Measurements from ENCODE around the gene GANAB. TPM values are rescaled to one million over a fixed set of nuclear protein-coding genes. Genes with fewer than 3 reads are reported as not detected.

Gene GANAB
- polyA plus RNA-seq, 3 donors: 61.7 to 122 (median 86.9) TPM

DNA sequence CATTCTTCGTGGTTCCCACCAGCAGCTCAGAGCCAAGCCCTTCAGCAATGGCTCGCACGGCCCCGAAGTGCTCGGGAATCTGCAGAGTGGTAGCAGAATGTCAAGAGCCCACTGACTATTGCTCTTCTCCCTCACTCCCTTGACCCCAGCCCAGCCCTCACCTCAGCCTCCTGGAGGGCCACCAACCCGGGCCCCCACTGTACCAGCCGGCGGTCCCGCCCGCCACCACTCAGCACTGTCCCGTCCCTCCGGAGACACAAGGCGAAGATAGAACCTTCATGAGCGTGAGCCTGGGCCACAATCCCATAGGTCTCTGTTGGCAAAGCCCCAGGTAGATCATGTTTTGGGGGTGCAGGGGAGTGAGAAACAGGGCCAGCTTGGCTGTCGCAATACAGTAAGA, 40.5 kb downstream of the GANAB start:
- H3K27ac ChIP-seq (ENCODE audit: low read depth, low read length): no peak overlapping the region
- 95 to 97% (median 96%) methylated on average over 15 of the region's 15 CpGs for WGBS, 3 donors

GRCh38 chr11:62605467-62605866, 40.9 kb downstream of the GANAB start:
- H3K27ac ChIP-seq (ENCODE audit: low read depth, low read length): no peak overlapping the region
- WGBS, 3 donors: 79 to 92% (median 87%) methylated on average over 3 to 6 of the region's 6 CpGs

DNA sequence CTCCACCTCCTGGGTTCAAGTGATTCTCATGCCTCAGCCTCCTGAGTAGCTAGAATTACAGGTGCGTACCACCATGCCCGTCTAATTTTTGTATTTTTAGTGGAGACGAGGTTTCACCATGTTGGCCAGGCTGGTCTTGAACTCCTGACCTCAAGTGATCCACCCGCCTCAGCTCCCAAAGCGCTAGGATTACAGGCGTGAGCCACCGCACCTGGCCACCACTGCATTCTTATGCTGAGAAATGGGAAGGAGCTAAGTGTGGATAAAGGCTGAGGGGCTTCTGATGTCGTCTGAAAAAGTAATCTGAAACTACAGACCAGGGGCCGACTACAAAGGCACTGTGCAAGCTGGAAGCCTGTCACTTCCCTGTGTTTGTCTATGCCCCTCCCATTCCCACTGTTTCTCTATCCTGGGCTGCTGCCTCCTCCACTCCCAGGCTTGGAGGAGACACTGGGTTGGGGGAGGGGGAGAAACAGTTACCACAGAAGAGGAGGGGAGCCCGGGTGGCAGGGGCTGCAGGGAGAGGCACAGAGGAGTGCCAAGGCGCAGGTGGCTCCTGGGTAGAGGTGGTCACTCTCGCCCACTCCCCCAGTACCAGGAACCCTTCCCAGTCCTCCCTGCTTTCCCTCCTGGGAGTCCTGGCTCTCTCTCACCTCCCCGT, 41.8 kb downstream of the GANAB start:
- H3K27ac ChIP-seq (ENCODE audit: low read depth, low read length): no peak overlapping the region
- WGBS, 3 donors: 81 to 86% (median 86%) methylated on average over 13 of the region's 13 CpGs

GRCh38 chr11:62603776-62604299, 42.6 kb downstream of the GANAB start:
- WGBS, 3 donors: 90 to 94% (median 93%) methylated on average over 8 of the region's 8 CpGs
- H3K27ac ChIP-seq (ENCODE audit: low read depth, low read length): no peak overlapping the region

GRCh38 chr11:62603072-62603408, 43.4 kb downstream of the GANAB start:
- WGBS, 3 donors: 60 to 71% (median 63%) methylated on average over 13 of the region's 13 CpGs
- H3K27ac ChIP-seq (ENCODE audit: low read depth, low read length): no peak overlapping the region

DNA sequence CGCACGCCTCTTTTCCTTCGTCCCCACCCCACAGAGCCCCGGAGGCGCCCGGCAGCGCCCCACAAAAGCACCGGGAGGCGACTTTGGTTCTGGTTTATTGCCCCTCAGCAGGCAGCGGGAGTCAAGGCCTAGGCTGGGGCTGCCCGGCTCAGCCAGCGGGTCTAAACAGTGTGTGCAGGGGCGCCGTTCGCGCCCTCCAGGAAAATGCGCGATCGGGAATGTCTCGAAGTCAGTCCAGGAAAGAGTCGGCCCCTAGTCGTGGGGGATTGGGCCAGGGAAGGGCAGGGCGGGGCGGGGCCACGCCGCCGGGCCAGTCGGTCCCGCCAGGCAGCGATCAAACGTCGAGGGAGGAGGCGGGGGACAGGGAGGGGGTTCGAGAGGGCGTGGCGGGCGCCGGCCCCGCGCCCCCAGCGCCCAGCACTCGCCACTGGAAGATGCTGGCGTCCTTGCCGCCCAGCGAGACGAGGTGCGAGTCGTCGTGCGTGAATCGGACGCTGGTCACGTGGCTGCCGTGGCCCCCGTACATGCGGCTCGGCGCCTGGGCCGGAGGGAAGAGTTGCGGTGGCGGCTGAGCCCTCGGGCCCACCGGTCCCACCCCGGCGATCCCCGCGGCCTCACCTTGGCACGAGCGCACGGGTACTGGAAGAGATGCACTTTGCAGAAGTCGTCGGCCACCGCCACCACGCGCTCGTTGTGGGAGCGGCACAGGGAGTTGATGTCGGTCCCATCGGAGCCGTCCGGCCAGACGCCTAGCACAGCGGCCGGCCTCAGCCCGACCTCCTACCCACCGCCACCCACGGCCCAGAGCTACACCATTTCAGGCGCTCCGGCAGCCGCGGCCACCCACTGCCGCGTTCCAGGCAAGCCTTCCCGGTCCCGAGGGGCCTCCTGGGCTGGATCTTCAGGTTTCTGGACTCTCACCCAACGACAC, 44.0 kb downstream of the GANAB start:
- H3K27ac ChIP-seq (ENCODE audit: low read depth, low read length): peak overlapping the region; percentile 17
- 9 to 30% (median 25%) methylated on average over 74 to 95 of the region's 96 CpGs for WGBS, 3 donors

DNA sequence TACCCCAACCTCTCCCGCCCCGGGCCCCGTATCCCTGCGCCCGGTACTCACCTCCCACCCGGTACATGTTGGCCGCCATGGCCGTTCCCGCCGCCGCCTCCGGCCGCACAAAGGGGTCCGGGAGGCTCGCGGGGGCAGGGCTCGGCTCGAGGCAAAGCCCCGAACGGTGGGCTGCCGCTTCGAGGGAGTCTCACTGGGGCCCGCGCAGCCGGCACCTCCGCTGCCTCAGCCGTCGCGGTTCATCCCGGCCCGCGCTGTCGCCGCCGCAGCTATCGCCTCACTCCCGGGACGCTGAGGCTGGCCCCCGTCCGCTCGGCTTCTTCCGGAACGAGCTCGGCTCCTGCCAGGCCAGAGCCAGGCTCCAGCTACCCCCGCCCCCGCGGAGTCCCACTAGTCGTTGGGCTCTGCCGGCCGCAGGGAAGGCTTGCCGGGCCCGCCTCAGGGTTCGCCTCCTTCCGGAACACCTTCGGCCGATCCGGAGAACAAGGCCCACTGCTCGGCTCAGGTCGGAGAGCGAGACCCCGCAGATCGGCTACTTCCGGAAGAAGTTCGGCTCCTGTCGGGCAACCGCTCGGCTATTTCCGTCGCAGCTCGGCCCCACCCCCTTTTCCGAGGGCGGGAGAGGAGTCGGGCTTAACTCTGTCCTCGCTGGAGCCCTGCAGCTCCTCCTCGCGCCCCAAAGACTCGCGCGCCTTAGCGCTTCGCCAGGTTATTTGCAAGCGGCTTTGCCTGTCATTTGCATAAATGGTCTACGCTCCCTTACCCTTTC, 44.9 kb downstream of the GANAB start, which contains the start of gene MTA2:
Gene MTA2 (minus strand): TSS at position 494 of the 769 bp plus-strand sequence. CDS start 415 bp downstream, at position 79.
- WGBS, 3 donors: 0 to 1% (median 1%) methylated on average over 77 to 83 of the region's 83 CpGs
- peak within 1 kb of the TSS; percentile 17 for H3K27ac ChIP-seq (ENCODE audit: low read depth, low read length)

- 0% methylated on average over 21 to 30 of the region's 30 CpGs for WGBS, 3 donors
- no peak overlapping the region for H3K27ac ChIP-seq (ENCODE audit: low read depth, low read length)
These were observed 45.4 kb downstream of the GANAB start for GRCh38 chr11:62601122-62601371.

DNA sequence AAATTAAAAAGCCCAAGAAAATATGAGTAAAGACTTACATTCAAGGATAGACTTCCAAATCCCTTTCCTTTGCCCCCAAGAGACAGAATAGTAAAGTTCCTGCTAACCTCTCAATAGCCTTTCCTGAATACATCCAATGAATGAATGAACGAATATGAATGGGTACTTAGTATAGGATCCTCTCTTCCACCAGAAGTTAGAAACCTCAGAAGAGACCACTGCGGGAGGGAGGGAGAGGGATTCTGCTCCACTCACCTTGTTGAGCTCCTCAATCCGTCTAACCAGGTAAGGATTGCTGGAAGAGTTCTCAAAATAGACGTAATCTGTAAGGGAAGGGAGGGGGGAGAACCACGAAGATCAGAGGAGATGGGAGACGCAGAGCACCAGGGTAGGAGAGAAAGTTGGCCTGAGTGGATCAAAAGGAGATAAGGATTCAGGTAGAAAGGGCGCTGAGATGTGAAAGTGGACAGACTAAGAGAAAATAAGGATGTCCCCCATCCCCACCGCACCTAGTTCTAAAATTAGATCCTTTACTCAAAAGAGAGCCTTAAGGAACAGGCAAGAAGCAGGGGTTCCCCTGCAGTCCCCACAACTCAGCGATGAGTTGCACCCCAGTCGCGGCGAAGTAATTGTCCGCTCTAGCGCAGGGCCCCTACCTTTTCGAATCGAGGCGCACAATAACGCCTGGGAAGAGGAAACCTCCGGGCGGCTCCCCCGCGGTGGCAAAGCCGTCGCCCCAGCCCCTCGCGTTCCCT, 45.9 kb downstream of the GANAB start:
- 0 to 2% (median 1%) methylated on average over 25 to 26 of the region's 26 CpGs for WGBS, 3 donors
- H3K27ac ChIP-seq (ENCODE audit: low read depth, low read length): no peak overlapping the region

- 40 to 52% (median 40%) methylated on average over 5 of the region's 5 CpGs for WGBS, 3 donors
- no peak overlapping the region for H3K27ac ChIP-seq (ENCODE audit: low read depth, low read length)
These were observed 46.5 kb downstream of the GANAB start for GRCh38 chr11:62599901-62600300.

DNA sequence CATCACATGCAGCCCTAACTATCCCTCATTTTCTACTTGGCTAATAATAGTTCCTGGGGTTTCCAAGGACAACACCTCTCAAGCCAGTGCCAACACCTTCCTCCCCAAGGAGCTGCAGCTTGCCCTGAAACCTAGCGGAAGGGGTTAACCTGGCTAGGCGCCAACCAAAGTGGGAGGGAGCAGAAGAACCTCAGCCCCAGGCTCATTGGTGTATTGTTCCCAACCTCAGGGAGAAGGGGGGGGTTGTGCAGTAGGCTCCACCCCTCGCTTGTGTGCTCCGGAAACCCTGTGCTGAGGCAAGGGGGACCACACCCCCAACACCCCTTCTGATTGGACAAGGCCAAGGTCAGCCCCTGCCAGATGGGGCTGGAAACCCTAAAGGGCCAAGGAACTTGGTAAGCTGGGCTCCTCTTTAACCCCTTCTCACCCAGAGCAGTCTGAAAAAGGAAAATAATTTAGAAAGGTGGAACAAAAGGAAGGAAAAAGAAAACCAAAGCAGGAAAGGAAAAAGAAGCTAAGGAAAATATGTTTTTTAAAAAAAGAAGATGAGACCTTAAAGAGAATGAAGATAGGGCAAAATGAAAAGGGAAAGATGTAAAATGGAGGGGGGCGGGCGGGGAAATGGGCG, 47.2 kb downstream of the GANAB start:
- H3K27ac ChIP-seq (ENCODE audit: low read depth, low read length): no peak overlapping the region
- WGBS, 3 donors: 29 to 43% (median 35%) methylated on average over 7 of the region's 7 CpGs

DNA sequence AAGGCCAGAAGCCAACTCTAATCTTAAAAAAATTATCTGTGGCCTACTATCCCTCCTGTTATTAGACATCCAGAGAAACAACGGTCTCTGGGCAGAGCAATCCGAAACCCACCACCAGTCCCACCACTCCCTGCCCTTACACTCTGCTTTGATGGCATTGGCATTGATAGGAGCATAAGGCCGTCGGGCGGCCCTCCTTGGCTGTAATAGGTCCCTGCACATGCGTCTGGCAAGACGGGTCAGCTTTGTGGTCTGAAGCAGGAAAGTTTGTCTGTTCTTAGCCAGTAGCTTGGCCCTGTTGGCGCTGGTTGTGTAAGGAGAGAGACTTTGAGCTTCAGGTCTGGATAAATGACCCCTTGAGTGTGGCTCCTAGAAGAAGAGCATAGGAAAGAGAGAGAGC, 51.3 kb downstream of the GANAB start:
- no peak overlapping the region for H3K27ac ChIP-seq (ENCODE audit: low read depth, low read length)
- 84 to 90% (median 89%) methylated on average over 8 of the region's 8 CpGs for WGBS, 3 donors

GRCh38 chr11:62593434-62594044, 52.9 kb downstream of the GANAB start:
- 52 to 57% (median 56%) methylated on average over 13 of the region's 13 CpGs for WGBS, 3 donors
- H3K27ac ChIP-seq (ENCODE audit: low read depth, low read length): no peak overlapping the region

DNA sequence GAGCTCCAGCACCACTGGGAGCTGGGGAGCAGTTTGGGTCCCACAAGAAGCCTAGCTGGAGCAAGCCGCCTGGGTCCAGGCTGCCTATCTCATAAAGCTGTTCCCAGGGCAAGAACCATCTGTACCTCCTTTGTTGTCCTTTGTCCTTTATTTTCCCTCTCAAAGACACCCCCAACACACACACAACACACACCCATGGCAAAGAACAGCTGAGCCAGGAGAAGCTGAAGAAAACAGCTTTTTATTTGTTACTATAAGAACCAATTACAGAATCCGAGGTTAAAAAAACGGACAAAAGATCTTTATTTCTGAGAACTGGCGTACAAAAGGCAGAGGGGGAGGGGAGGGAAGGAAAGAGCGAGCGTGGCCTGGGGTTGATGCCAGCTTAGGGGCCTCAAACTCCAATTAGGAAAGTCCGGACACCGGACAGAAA, 53.4 kb downstream of the GANAB start:
- H3K27ac ChIP-seq (ENCODE audit: low read depth, low read length): peak overlapping the region; percentile 2
- WGBS, 3 donors: 70 to 84% (median 76%) methylated on average over 8 of the region's 8 CpGs

DNA sequence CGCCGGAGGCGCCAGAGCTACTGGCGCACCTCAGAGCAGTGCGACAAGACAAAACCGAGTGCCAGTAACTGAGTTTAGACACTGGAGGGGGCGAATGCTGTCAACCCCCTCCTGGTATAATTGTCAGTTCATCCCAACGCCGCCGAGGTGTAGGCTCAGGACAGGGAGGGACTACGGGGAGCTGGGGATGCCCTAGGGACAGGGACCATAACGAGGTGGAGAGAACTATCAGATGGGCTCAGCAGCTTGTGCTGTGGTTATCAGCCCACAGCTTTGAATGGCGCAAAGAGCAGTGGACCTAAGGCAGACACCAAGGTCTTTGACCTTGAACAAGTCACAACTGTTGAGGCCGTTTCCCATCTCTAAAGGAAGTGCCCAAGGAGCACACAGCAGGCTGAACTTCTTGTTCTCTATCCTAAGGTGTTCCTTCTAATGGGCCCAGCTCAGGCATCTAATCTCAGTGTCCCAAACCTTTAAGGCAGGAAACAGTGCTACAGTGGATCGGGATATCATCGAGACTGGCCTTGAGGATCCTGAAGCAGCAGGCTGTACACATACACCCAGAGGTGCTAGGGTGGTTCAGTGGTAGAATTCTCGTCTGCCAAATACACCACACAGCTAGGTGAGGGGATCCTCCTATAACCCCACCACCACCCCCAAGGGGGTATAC, 54.1 kb downstream of the GANAB start:
- WGBS, 3 donors: 7 to 13% (median 11%) methylated on average over 17 of the region's 17 CpGs

GRCh38 chr11:62591448-62592145, 54.8 kb downstream of the GANAB start, which contains the start of gene TUT1:
Gene TUT1 (minus strand): TSS chr11:62591523. CDS start chr11:62591485, 38 bp downstream.
- 0 to 1% (median 1%) methylated on average over 58 of the region's 58 CpGs for WGBS, 3 donors
- H3K27ac ChIP-seq (ENCODE audit: low read depth, low read length): peak within 1 kb of the TSS; percentile 91

More for the DNA sequence above, 54.1 kb downstream of the GANAB start:
- H3K27ac ChIP-seq (ENCODE audit: low read depth, low read length): peak overlapping the region; percentile 91
